ENCODE measurements around the gene PSMD5. TPM values are rescaled to one million over a fixed set of nuclear protein-coding genes. Genes with fewer than 3 reads are reported as not detected.

The PSMD5 gene
- polyA plus RNA-seq, 1 of the 3 experiments (the other 2 are of a cell fraction) = 13.7 TPM

- TF ChIP-seq, protein P1, sequence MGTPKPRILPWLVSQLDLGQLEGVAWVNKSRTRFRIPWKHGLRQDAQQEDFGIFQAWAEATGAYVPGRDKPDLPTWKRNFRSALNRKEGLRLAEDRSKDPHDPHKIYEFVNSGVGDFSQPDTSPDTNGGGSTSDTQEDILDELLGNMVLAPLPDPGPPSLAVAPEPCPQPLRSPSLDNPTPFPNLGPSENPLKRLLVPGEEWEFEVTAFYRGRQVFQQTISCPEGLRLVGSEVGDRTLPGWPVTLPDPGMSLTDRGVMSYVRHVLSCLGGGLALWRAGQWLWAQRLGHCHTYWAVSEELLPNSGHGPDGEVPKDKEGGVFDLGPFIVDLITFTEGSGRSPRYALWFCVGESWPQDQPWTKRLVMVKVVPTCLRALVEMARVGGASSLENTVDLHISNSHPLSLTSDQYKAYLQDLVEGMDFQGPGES (IDR thresholded peaks at IDR 0.05; ENCODE audit: low read depth, low read length) = no peak
- no peak for TF ChIP-seq CHD2 (IDR thresholded peaks at IDR 0.05; ENCODE audit: low read length, partially characterized antibody)
- no peak for TF ChIP-seq TEAD4 (IDR thresholded peaks at IDR 0.05; ENCODE audit: borderline replicate concordance, insufficient read depth)
- TF ChIP-seq ELF1 (IDR thresholded peaks at IDR 0.05) = no peak
- no peak for TF ChIP-seq CTCF (IDR thresholded peaks at IDR 0.05)
- TF ChIP-seq GATA2 (CRISPR knock-in tag; IDR thresholded peaks at IDR 0.05) = no peak
- TF ChIP-seq EP300 (IDR thresholded peaks at IDR 0.05; ENCODE audit: borderline replicate concordance in 1 of 2, low read depth in 1 of 2, low read length in 1 of 2) = no peak
- TF ChIP-seq FOXM1 (IDR thresholded peaks at IDR 0.05; ENCODE audit: low read depth) = no peak
- TF ChIP-seq JUND (IDR thresholded peaks at IDR 0.05) = no peak
- no peak for TF ChIP-seq MXI1 (IDR thresholded peaks at IDR 0.05; ENCODE audit: low read depth, low read length)
- no peak for TF ChIP-seq RXRA (IDR thresholded peaks at IDR 0.05; ENCODE audit: borderline replicate concordance, low read depth)
These were observed 42.7 kb upstream of the PSMD5 start (continued) for GRCh38 chr9:120885457-120885856.

DNA sequence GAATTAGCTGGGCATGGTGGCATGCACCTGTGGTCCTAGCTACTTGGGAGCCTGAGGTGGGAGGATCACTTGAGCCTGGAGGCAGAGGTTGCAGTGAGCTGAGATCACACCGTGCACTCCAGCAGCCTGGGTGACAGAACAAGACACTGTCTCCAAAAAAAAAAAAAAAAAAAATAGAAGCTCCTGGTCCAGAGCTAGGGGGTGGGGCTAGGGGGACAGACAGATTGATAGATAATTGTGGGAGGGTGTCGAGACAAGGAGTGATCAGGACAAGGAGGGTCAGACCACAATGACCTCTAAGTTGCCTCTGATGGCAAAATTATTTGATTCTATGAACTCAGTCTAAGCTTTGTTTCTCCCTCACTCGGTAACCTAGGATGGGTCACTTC is 40.9 kb upstream of the PSMD5 start:
- CTCF ChIA-PET = no interaction called here
- Histone ChIP-seq H3K27ac (ENCODE audit: low read depth in 2 of 2, low read length in 1 of 2) (no peak overlapping the region), H3K4me2 (no peak overlapping the region), H2AFZ (ENCODE audit: low read depth) (no peak overlapping the region), H3K36me3 (replicated peaks in 1 of 2; ENCODE audit: control insufficient read depth in 1 of 2, insufficient read depth in 2 of 2, low read length in 1 of 2) (no peaks in the 10 kb centered on the region), H3K9me2 (no peaks in the 10 kb centered on the region), H3K79me2 (ENCODE audit: insufficient read depth) (no peaks in the 10 kb centered on the region), H3K27me3 (ENCODE audit: insufficient read depth) (no peaks in the 10 kb centered on the region), H3F3A (replicated peaks; ENCODE audit: insufficient read depth) (no peaks in the 10 kb centered on the region), H3K9me3 (no peaks in the 10 kb centered on the region), H3K4me1 (ENCODE audit: control insufficient read depth in 1 of 2, insufficient read depth in 2 of 2, low read depth in 1 of 2, low read length in 1 of 2) (peaks cover 5 to 11% of the 10 kb centered on the region in 2 experiments; a peak in 2 of 4 replicates), H3K4me3 (ENCODE audit: low read depth in 2 of 2, low read length in 1 of 2) (no peak overlapping the region), H4K20me1 (ENCODE audit: insufficient read depth) (no peaks in the 10 kb centered on the region), H3K9ac (no peak overlapping the region)
- 69% methylated on average over 3 of the region's 3 CpGs for WGBS (ENCODE audit: low lambda C conversion rate)
- DNase-seq = no peak
- TF ChIP-seq RFX5 (IDR thresholded peaks at IDR 0.05; ENCODE audit: low read length) = no peak
- POLR2A ChIA-PET = no interaction called here

- CTCF ChIA-PET = no interaction called here
- no peak overlapping the region for H2AFZ ChIP-seq (ENCODE audit: low read depth)
- H3K79me2 ChIP-seq (ENCODE audit: insufficient read depth) = no peaks in the 10 kb centered on the region
- no peak for DNase-seq
- peaks cover 10 to 12% of the 10 kb centered on the region in 2 experiments; a peak in 3 of 4 replicates for H3K4me1 ChIP-seq (ENCODE audit: control insufficient read depth in 1 of 2, insufficient read depth in 2 of 2, low read depth in 1 of 2, low read length in 1 of 2)
- H3K27ac ChIP-seq (ENCODE audit: low read depth in 2 of 2, low read length in 1 of 2) = no peak overlapping the region
- H3K36me3 ChIP-seq (replicated peaks in 1 of 2; ENCODE audit: control insufficient read depth in 1 of 2, insufficient read depth in 2 of 2, low read length in 1 of 2) = no peaks in the 10 kb centered on the region
- H3K9me2 ChIP-seq = no peaks in the 10 kb centered on the region
- H3K9ac ChIP-seq = no peak overlapping the region
- H3K27me3 ChIP-seq (ENCODE audit: insufficient read depth) = no peaks in the 10 kb centered on the region
- no peaks in the 10 kb centered on the region for H4K20me1 ChIP-seq (ENCODE audit: insufficient read depth)
- H3K4me3 ChIP-seq (ENCODE audit: low read depth in 2 of 2, low read length in 1 of 2) = no peak overlapping the region
- H3F3A ChIP-seq (replicated peaks; ENCODE audit: insufficient read depth) = no peaks in the 10 kb centered on the region
- WGBS (ENCODE audit: low lambda C conversion rate) = 80% methylated on average over 6 of the region's 10 CpGs
- H3K9me3 ChIP-seq = no peaks in the 10 kb centered on the region
- H3K4me2 ChIP-seq = no peak overlapping the region
- POLR2A ChIA-PET = no interaction called here
- no peak for TF ChIP-seq NRF1 (IDR thresholded peaks at IDR 0.05; ENCODE audit: low read depth, low read length)
- no peak for TF ChIP-seq CTCF (IDR thresholded peaks at IDR 0.05)
- no peak for TF ChIP-seq PBX3 (IDR thresholded peaks at IDR 0.05)
- no peak for TF ChIP-seq TCF12 (IDR thresholded peaks at IDR 0.05)
- no peak for TF ChIP-seq REST (IDR thresholded peaks at IDR 0.05; ENCODE audit: low read depth, low read length)
- no peak for TF ChIP-seq MXI1 (IDR thresholded peaks at IDR 0.05; ENCODE audit: low read depth, low read length)
These were observed 40.3 kb upstream of the PSMD5 start for GRCh38 chr9:120882935-120883607.

Data from SK-N-SH (cell line).